WI38 (cell line): ENCODE measurements around the gene CLRN2.
"Not testable (repeated sequence)": the region's sequence is repeated elsewhere in the genome, so short reads cannot be mapped to it uniquely, and the experiment has no call there.

Experiments used
- H3K4me3 ChIP-seq: 2 replicates; pipeline ENCODE4 v1.5.1; 2011; ENCODE audit warnings: low read depth, mild to moderate bottlenecking, control low read depth, low read length
- TF ChIP-seq, protein P1 (sequence below): IDR thresholded peaks from 2 replicates; pipeline ENCODE4 v1.5.1; 2012; ENCODE audit warnings: low read depth, mild to moderate bottlenecking, control low read depth, low read length

CLRN2 gene

GRCh38 chr4:17528551-17529165 is 13.7 kb downstream of the CLRN2 start:
- TF ChIP-seq, protein P1, sequence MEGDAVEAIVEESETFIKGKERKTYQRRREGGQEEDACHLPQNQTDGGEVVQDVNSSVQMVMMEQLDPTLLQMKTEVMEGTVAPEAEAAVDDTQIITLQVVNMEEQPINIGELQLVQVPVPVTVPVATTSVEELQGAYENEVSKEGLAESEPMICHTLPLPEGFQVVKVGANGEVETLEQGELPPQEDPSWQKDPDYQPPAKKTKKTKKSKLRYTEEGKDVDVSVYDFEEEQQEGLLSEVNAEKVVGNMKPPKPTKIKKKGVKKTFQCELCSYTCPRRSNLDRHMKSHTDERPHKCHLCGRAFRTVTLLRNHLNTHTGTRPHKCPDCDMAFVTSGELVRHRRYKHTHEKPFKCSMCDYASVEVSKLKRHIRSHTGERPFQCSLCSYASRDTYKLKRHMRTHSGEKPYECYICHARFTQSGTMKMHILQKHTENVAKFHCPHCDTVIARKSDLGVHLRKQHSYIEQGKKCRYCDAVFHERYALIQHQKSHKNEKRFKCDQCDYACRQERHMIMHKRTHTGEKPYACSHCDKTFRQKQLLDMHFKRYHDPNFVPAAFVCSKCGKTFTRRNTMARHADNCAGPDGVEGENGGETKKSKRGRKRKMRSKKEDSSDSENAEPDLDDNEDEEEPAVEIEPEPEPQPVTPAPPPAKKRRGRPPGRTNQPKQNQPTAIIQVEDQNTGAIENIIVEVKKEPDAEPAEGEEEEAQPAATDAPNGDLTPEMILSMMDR: no peak

DNA sequence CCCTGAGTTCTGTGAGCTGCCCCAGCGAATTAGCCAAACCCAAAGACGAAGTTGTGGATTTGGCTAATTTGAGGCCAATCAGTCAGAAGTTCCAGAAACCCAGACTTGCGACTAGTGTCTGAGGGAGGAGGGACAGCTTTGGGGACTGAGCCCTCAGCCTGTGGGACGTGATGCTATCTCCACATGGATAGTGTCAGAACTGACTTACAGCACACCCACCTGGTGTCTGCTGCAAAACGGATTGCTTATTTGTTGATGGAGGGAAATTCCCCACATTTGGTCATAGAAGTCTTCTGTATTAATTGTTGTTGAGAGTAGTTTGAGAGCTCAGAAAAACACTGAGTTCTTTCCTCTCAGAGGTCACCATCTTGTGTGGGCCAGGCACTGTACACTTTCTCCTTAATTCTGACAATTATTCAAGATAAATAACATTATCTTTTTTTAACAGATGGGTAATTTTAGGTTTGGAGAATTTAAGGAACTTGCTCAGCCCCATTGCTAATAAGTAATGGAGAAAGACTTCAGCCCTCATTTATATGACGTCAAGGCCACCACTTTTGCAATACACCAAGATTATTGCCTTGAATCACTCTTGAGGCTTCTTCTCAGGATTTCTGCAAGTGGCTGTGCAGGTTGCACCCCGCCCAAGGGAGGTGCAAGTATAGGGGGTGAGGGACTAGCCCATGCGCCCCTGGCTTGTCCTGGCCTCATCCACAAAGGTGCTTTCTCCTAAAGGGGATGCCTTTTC is 16.7 kb downstream of the CLRN2 start:
- TF ChIP-seq, protein P1: no peak
- no peak overlapping the region for H3K4me3 ChIP-seq

More at GRCh38 chr4:17528551-17529165, 13.7 kb downstream of the CLRN2 start:
- no peak overlapping the region for H3K4me3 ChIP-seq

- TF ChIP-seq, protein P1: no peak
- H3K4me3 ChIP-seq: no peak overlapping the region
Observed at GRCh38 chr4:17534705-17535104, 19.7 kb downstream of the CLRN2 start.

DNA sequence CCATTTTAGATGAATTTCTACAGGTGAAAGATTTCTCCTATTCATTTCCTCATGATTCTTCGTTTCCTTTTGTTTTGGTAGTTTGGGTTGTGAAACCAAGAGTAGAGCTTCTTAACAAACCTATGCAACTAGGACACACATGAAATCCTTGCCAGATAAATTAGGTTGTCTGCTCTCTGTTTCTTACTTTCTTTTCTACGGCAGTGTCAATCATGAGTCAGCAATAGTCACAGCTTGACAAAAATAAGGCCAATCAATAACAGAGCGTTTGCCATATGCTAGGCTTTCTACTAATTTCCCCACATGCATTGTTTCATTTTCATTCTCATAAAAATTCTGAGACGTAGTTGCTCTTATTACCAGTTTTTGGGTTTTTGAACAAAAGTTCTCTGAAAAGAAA is 20.3 kb downstream of the CLRN2 start:
- TF ChIP-seq, protein P1: no peak

GRCh38 chr4:17535906-17536305 is 20.9 kb downstream of the CLRN2 start:
- TF ChIP-seq, protein P1: no peak
- H3K4me3 ChIP-seq: no peak overlapping the region

More for the DNA sequence above, 20.3 kb downstream of the CLRN2 start:
- no peak overlapping the region for H3K4me3 ChIP-seq

DNA sequence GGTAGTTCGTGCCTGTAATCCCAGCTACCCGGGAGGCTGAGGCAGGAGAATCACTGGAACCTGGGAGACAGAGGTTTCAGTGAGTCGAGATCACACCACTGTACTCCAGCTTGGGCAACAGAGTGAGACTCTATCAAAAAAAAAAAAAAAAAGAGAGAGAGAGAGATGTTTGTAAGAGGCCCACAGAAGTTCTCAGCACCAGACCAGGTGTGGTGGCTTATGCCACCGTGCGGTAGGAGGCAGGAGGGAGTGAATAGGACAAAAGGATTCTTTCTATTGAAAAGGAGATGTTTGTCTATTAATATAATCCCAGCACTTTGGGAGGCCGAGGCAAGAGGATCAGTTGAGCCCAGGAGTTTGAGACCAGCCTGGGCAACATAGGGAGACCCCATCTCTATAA is 22.1 kb downstream of the CLRN2 start:
- not testable (repeated sequence) for H3K4me3 ChIP-seq

DNA sequence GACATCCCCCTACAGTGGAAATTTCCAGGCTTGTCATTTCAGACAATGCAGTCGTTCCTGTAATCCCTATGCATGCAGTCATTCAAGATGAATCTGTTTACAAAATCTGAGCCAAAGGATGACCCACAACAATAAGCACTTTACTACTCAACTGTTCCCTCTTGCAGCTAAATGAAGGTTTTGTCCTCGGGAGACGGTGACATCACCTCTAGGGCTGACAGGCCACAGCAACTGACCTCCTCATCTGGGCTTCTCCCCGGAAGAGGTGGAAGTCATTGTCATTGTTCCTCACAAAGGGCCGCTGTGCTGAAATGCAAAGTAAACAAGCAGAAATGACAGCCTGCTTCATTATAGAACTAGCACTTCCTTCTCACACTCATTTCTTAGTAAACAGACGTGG is 29.2 kb downstream of the CLRN2 start:
- H3K4me3 ChIP-seq: no peak overlapping the region
- TF ChIP-seq, protein P1: no peak
